ENCODE measurements around the gene EID2B. TPM values are rescaled to one million over a fixed set of nuclear protein-coding genes. Genes with fewer than 3 reads are reported as not detected.

Gene EID2B
- total and polyA plus RNA-seq, 2 of the 13 experiments (the other 11 are each of a cell fraction or from before 2014, with no cell fraction given): 2.5 to 3.7 TPM

- TF ChIP-seq, protein P1, sequence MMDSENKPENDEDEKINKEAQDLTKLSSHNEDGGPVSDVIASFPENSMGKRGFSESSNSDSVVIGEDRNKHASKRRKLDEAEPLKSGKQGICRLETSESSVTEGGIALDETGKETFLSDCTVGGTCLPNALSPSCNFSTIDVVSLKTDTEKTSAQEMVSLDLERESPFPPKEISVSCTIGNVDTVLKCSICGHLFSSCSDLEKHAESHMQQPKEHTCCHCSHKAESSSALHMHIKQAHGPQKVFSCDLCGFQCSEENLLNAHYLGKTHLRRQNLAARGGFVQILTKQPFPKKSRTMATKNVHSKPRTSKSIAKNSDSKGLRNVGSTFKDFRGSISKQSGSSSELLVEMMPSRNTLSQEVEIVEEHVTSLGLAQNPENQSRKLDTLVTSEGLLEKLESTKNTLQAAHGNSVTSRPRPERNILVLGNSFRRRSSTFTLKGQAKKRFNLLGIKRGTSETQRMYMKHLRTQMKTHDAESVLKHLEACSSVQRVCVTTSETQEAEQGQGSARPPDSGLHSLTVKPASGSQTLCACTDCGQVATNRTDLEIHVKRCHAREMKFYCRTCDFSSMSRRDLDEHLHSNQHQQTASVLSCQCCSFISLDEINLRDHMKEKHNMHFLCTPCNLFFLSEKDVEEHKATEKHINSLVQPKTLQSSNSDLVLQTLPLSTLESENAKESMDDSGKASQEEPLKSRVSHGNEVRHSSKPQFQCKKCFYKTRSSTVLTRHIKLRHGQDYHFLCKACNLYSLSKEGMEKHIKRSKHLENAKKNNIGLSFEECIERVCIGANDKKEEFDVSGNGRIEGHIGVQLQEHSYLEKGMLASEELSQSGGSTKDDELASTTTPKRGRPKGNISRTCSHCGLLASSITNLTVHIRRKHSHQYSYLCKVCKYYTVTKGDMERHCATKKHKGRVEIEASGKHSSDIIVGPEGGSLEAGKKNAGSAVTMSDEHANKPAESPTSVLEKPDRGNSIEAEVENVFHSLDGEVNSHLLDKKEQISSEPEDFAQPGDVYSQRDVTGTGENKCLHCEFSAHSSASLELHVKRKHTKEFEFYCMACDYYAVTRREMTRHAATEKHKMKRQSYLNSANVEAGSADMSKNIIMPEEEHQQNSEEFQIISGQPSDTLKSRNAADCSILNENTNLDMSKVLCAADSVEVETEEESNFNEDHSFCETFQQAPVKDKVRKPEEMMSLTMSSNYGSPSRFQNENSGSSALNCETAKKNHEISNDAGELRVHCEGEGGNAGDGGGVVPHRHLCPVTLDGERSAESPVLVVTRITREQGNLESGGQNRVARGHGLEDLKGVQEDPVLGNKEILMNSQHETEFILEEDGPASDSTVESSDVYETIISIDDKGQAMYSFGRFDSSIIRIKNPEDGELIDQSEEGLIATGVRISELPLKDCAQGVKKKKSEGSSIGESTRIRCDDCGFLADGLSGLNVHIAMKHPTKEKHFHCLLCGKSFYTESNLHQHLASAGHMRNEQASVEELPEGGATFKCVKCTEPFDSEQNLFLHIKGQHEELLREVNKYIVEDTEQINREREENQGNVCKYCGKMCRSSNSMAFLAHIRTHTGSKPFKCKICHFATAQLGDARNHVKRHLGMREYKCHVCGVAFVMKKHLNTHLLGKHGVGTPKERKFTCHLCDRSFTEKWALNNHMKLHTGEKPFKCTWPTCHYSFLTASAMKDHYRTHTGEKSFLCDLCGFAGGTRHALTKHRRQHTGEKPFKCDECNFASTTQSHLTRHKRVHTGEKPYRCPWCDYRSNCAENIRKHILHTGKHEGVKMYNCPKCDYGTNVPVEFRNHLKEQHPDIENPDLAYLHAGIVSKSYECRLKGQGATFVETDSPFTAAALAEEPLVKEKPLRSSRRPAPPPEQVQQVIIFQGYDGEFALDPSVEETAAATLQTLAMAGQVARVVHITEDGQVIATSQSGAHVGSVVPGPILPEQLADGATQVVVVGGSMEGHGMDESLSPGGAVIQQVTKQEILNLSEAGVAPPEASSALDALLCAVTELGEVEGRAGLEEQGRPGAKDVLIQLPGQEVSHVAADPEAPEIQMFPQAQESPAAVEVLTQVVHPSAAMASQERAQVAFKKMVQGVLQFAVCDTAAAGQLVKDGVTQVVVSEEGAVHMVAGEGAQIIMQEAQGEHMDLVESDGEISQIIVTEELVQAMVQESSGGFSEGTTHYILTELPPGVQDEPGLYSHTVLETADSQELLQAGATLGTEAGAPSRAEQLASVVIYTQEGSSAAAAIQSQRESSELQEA (CRISPR knock-in tag; IDR thresholded peaks at IDR 0.05; ENCODE audit: not compliant biosample characterization): peak; percentile 44
- TF ChIP-seq SOX6 (IDR thresholded peaks at IDR 0.05): no peak
- 0 out of 2 replicates have a peak, but pooled peaks have one; percentile 15 for TF ChIP-seq SOX6 (CRISPR knock-in tag; IDR thresholded peaks at IDR 0.05)
Observed at GRCh38 chr19:39515551-39516191, 17.0 kb downstream of the EID2B start (continued).

Measured in HepG2 (cell line).